Hepatocyte (in vitro differentiated cells): ENCODE results near the gene CBS. TPM values are rescaled to one million over a fixed set of nuclear protein-coding genes. Genes with fewer than 3 reads are reported as not detected.
"Not testable (repeated sequence)": the region's sequence is repeated elsewhere in the genome, so short reads cannot be mapped to it uniquely, and the experiment has no call there.

Experiments used
- DNase-seq: peaks from one replicate; pipeline ENCODE4 v3.0.0-alpha.2; 2016; ENCODE audit warnings: low spot score
- H2AFZ ChIP-seq: fragments of 200-600 bp; sonication (generic); 2 replicates; pipeline ENCODE4 v1.6.0; 2016; ENCODE audit warnings: antibody characterized with exemption, mild to moderate bottlenecking
- H3K27ac ChIP-seq: fragments of 200-600 bp; sonication (generic); 2 replicates; pipeline ENCODE4 v1.5.1; 2016; ENCODE audit warnings: mild to moderate bottlenecking
- H3K27me3 ChIP-seq: fragments of 200-600 bp; sonication (generic); 2 replicates; pipeline ENCODE4 v1.6.1; 2016
- H3K36me3 ChIP-seq: fragments of 200-600 bp; sonication (generic); replicated peaks from 2 replicates; pipeline ENCODE4 v1.5.1; 2016; ENCODE audit warnings: low read depth; ENCODE audit not compliant: insufficient read depth
- H3K4me1 ChIP-seq: fragments of 200-600 bp; sonication (generic); 2 replicates; pipeline ENCODE4 v1.5.1; 2016; ENCODE audit warnings: mild to moderate bottlenecking, moderate library complexity; ENCODE audit not compliant: insufficient read depth
- H3K4me2 ChIP-seq: fragments of 200-600 bp; sonication (generic); 2 replicates; pipeline ENCODE4 v1.6.0; 2016
- H3K4me3 ChIP-seq: fragments of 200-600 bp; sonication (generic); 2 replicates; pipeline ENCODE4 v1.5.1; 2016; ENCODE audit warnings: mild to moderate bottlenecking
- H3K79me2 ChIP-seq: fragments of 200-600 bp; sonication (generic); 2 replicates; pipeline ENCODE4 v1.6.0; 2017; ENCODE audit warnings: mild to moderate bottlenecking
- H3K9me2 ChIP-seq: fragments of 200-600 bp; sonication (generic); replicated peaks from 2 replicates; pipeline ENCODE4 v1.6.0; 2017; ENCODE audit warnings: mild to moderate bottlenecking; ENCODE audit not compliant: insufficient read depth
- H3K9me3 ChIP-seq: fragments of 200-600 bp; sonication (generic); 2 replicates; pipeline ENCODE4 v1.5.1; 2016; ENCODE audit warnings: low read depth, mild to moderate bottlenecking
- H4K20me1 ChIP-seq: fragments of 200-600 bp; sonication (generic); 2 replicates; pipeline ENCODE4 v1.6.0; 2016; ENCODE audit warnings: mild to moderate bottlenecking; ENCODE audit not compliant: insufficient read depth, poor library complexity, severe bottlenecking
- CTCF ChIP-seq: fragments of 200-600 bp; sonication (generic); IDR thresholded peaks from 2 replicates; pipeline ENCODE4 v1.5.1; 2016; ENCODE audit warnings: antibody characterized with exemption, mild to moderate bottlenecking; ENCODE audit not compliant: poor library complexity
- EZH2 ChIP-seq: fragments of 200-600 bp; sonication (generic); IDR thresholded peaks from 2 replicates; pipeline ENCODE4 v1.6.1; 2016; ENCODE audit warnings: antibody characterized with exemption, mild to moderate bottlenecking, borderline replicate concordance
- EZH2phosphoT487 ChIP-seq: fragments of 200-600 bp; sonication (generic); IDR thresholded peaks from one replicate; pipeline ENCODE4 v1.6.1; 2018; ENCODE audit warnings: antibody characterized with exemption, mild to moderate bottlenecking, low read depth, moderate library complexity; ENCODE audit not compliant: unreplicated experiment, severe bottlenecking
- WGBS: methylation state at CpG from one replicate; pipeline ENCODE4 v1.1.6; 2016; ENCODE audit warnings: low lambda C conversion rate; ENCODE audit errors: missing lambda C conversion rate; 5-methylcytosine and 5-hydroxymethylcytosine counted together
- polyA plus RNA-seq: library from polyadenylated mRNA; unstranded; fragments of >200 nt; fragmentation: Nextera tagmentation; extraction: Ambion mirVana; gene quantifications from 2 replicates; pipeline ENCODE4 v1.2.1, GENCODE V29; 2016
- total RNA-seq: library from RNA; depleted of rRNA; stranded (reverse); fragments of >200 nt; gene quantifications from 2 replicates; pipeline ENCODE4 v1.2.3, GENCODE V29; 2014

The CBS gene
- total and polyA plus RNA-seq, 2 experiments from 2014 or later: 23.7 to 35.8 TPM

GRCh38 chr21:43006874-43007208 is 68.8 kb downstream of the CBS start:
- peak overlapping the region; percentile 52 for H3K4me2 ChIP-seq
- TF ChIP-seq EZH2: no peak
- no peak for TF ChIP-seq EZH2phosphoT487
- TF ChIP-seq CTCF: no peak
- H3K27me3 ChIP-seq: no peaks in the 10 kb centered on the region
- no peak for DNase-seq
- no peaks in the 10 kb centered on the region for H3K79me2 ChIP-seq
- no peaks in the 10 kb centered on the region for H4K20me1 ChIP-seq
- H2AFZ ChIP-seq: no peak overlapping the region
- no peaks in the 10 kb centered on the region for H3K9me3 ChIP-seq
- no peaks in the 10 kb centered on the region for H3K9me2 ChIP-seq
- peak overlapping the region; percentile 55 for H3K27ac ChIP-seq
- 37% methylated on average over 4 of the region's 4 CpGs for WGBS
- no peak overlapping the region for H3K4me3 ChIP-seq
- no peaks in the 10 kb centered on the region for H3K36me3 ChIP-seq
- H3K4me1 ChIP-seq: peaks cover 14% of the 10 kb centered on the region

GRCh38 chr21:43006051-43006873 is 69.4 kb downstream of the CBS start:
- H3K27me3 ChIP-seq, H3K79me2 ChIP-seq, H2AFZ ChIP-seq, H3K9me2 ChIP-seq, DNase-seq, H3K4me3 ChIP-seq, H3K36me3 ChIP-seq, H4K20me1 ChIP-seq, H3K9me3 ChIP-seq: not testable (repeated sequence)
- H3K27ac ChIP-seq: peak overlapping the region; percentile 55
- WGBS: 61% methylated on average over 14 of the region's 14 CpGs
- H3K4me1 ChIP-seq: peaks cover 14% of the 10 kb centered on the region
- peak overlapping the region; percentile 52 for H3K4me2 ChIP-seq

- Histone ChIP-seq H3K4me2 (no peak overlapping the region), H3K9me3 (no peaks in the 10 kb centered on the region), H3K4me3 (no peak overlapping the region), H3K27me3 (no peaks in the 10 kb centered on the region), H3K9me2 (no peaks in the 10 kb centered on the region), H3K27ac (no peak overlapping the region), H3K4me1 (peaks cover 14% of the 10 kb centered on the region), H2AFZ (no peak overlapping the region), H3K79me2 (no peaks in the 10 kb centered on the region), H3K36me3 (no peaks in the 10 kb centered on the region), H4K20me1 (no peaks in the 10 kb centered on the region)
- WGBS: 83% methylated on average over 8 of the region's 9 CpGs
- DNase-seq: no peak
- no peak for TF ChIP-seq EZH2phosphoT487
- TF ChIP-seq EZH2: no peak
- no peak for TF ChIP-seq CTCF
Measured at GRCh38 chr21:43005635-43006034, 70.0 kb downstream of the CBS start.

GRCh38 chr21:43004926-43005325 is 70.7 kb downstream of the CBS start:
- H3K79me2 ChIP-seq: peaks cover 3% of the 10 kb centered on the region
- H2AFZ ChIP-seq: no peak overlapping the region
- H3K27ac ChIP-seq: no peak overlapping the region
- WGBS: 82% methylated on average over 8 of the region's 8 CpGs
- no peaks in the 10 kb centered on the region for H3K9me3 ChIP-seq
- TF ChIP-seq CTCF (no peak), EZH2 (no peak), EZH2phosphoT487 (no peak)
- H3K27me3 ChIP-seq: no peaks in the 10 kb centered on the region
- no peaks in the 10 kb centered on the region for H3K9me2 ChIP-seq
- no peaks in the 10 kb centered on the region for H4K20me1 ChIP-seq
- H3K4me1 ChIP-seq: peaks cover 14% of the 10 kb centered on the region
- no peaks in the 10 kb centered on the region for H3K36me3 ChIP-seq
- H3K4me2 ChIP-seq: no peak overlapping the region
- no peak overlapping the region for H3K4me3 ChIP-seq
- no peak for DNase-seq

Other genes starting within 250 kb of the CBS start
- 4.2 and 6.4 TPM in 2 replicates for gene WDR4, start 196.3 kb downstream of the CBS start, total RNA-seq
- 10.1 and 11.1 TPM in 2 replicates for gene WDR4, start 196.3 kb downstream of the CBS start, polyA plus RNA-seq
- gene NDUFV3, start 182.5 kb downstream of the CBS start, total RNA-seq: 31.9 and 34.1 TPM in 2 replicates
- 36.3 and 39.7 TPM in 2 replicates for gene NDUFV3, start 182.5 kb downstream of the CBS start, polyA plus RNA-seq
- 5.4 and 7.6 TPM in 2 replicates for gene ERVH48-1, start 150.2 kb downstream of the CBS start, total RNA-seq
- 14.8 and 26.9 TPM in 2 replicates for gene ERVH48-1, start 150.2 kb downstream of the CBS start, polyA plus RNA-seq
- gene PKNOX1, start 101.3 kb downstream of the CBS start, total RNA-seq: 13.4 and 13.6 TPM in 2 replicates
- gene PKNOX1, start 101.3 kb downstream of the CBS start, polyA plus RNA-seq: 11.0 and 21.6 TPM in 2 replicates
- 22.8 and 47.3 TPM in 2 replicates for gene U2AF1, start 31.7 kb upstream of the CBS start, total RNA-seq
- gene U2AF1, start 31.7 kb upstream of the CBS start, polyA plus RNA-seq: 48.2 and 89.0 TPM in 2 replicates
- gene CRYAA, start 93.2 kb upstream of the CBS start, total RNA-seq: not detected in 2 replicates
- gene CRYAA, start 93.2 kb upstream of the CBS start, polyA plus RNA-seq: not detected in 2 replicates